Activated T-cell treated with anti-CD3 and anti-CD28 coated beads, Interleukin-2, amount 50 U/mL, for 72 hours (primary cell): ENCODE results near the gene CYP2B6. TPM values are rescaled to one million over a fixed set of nuclear protein-coding genes. Genes with fewer than 3 reads are reported as not detected.
"Not testable (repeated sequence)": the region's sequence is repeated elsewhere in the genome, so short reads cannot be mapped to it uniquely, and the experiment has no call there.

Experiments
- ATAC-seq, 2 donors: fragments of 150-1000 bp; cut with Tn5 transposase; replicated peaks in 1 of 2; 2 replicates each; pipeline ENCODE4 v1.10.0; 2021; ENCODE audit warnings: moderate library complexity in 2 of 2, mild to moderate bottlenecking in 1 of 2
- DNase-seq, 2 donors: peaks; one replicate each; pipeline ENCODE4 v3.0.0; 2021 to 2022; ENCODE audit warnings: mixed read lengths in 1 of 2
- H3K27ac Mint-ChIP-seq: one replicate; pipeline ENCODE4 v1.8.0; 2022; ENCODE audit warnings: mild to moderate bottlenecking, moderate library complexity, mixed read lengths
- H3K27me3 Mint-ChIP-seq: one replicate; pipeline ENCODE4 v1.8.0; 2022; ENCODE audit warnings: low read depth, mixed read lengths
- H3K36me3 Mint-ChIP-seq, 2 donors: one replicate each; pipeline ENCODE4 v1.8.0; 2022; ENCODE audit warnings: mixed read lengths in 2 of 2, mild to moderate bottlenecking in 1 of 2; ENCODE audit not compliant: insufficient read depth in 2 of 2
- H3K4me1 Mint-ChIP-seq: one replicate; pipeline ENCODE4 v1.8.0; 2022; ENCODE audit warnings: low read depth, mixed read lengths
- H3K4me3 Mint-ChIP-seq, 2 donors: one replicate each; pipeline ENCODE4 v1.8.0; 2022; ENCODE audit warnings: mild to moderate bottlenecking in 2 of 2, mixed read lengths in 2 of 2, moderate library complexity in 2 of 2
- H3K9me3 Mint-ChIP-seq, 2 donors: one replicate each; pipeline ENCODE4 v1.8.0; 2022; ENCODE audit warnings: mixed read lengths in 2 of 2
- total RNA-seq, 2 donors: library from RNA; stranded (reverse); gene quantifications; one replicate each; pipeline ENCODE4 v1.2.3, GENCODE V29; 2022

Gene CYP2B6
- not detected for total RNA-seq

DNA sequence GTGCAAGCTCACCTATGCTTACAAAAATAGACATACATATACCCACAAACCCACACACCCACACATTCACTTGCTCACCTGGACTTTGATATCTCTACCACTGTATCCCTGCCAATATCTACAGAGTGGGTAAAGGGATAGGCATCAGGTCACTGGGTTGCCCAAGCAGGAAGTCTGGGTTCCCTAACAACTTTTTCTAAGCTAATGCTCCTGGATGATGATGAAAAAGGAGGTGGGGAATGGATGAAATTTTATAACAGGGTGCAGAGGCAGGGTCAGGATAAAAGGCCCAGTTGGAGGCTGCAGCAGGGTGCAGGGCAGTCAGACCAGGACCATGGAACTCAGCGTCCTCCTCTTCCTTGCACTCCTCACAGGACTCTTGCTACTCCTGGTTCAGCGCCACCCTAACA, at the start of gene CYP2B6:
Gene CYP2B6, plus strand, starts transcription at position 311 of the 410 bp plus-strand sequence. Its CDS starts 24 bp downstream, at position 335.
- peaks cover 6% of the 10 kb centered on the region for H3K4me1 Mint-ChIP-seq
- H3K9me3 Mint-ChIP-seq = peaks cover 0 to 1% of the 10 kb centered on the region in 2 donors
- no peak within 1 kb of the TSS for H3K4me3 Mint-ChIP-seq
- no peak within 1 kb of the TSS for H3K27ac Mint-ChIP-seq
- ATAC-seq = no peak
- peaks cover 13% of the 10 kb centered on the region for H3K27me3 Mint-ChIP-seq
- no peak for DNase-seq
- H3K36me3 Mint-ChIP-seq = no peaks in the 10 kb centered on the region

DNA sequence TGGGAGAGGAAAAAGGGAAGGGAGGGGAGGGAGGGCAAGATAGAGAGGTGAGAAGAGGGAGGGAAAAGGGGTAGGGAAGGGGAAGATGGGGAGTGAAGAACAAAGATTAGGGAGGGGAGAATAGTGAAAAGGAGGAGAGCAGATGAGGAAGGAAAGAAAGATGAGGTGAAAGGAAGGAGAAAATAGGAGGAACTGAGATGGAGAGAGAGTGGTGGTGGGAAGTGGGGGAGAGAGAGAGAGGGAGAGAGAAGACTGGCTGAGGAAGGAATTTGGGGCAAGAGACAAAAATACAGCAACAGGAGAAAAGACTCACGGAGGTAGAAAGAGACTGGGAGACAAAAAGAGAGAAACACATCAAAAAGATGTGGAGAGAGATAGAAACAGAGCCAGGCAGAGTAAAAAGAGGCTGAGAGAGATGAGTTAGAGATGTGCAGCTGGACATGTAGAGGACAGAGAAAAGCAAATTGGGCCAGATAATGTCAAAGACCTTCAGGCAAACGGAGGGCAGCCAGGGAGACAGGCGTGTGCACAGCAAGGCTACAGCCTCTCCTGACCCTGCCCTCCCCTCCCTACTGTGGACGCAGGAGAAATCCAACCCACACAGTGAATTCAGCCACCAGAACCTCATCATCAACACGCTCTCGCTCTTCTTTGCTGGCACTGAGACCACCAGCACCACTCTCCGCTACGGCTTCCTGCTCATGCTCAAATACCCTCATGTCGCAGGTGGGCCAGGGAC, 49.4 kb upstream of the CYP2B6 start:
- H3K27ac Mint-ChIP-seq = no peak overlapping the region
- H3K4me1 Mint-ChIP-seq = peaks cover 9% of the 10 kb centered on the region
- no peak for DNase-seq
- H3K9me3 Mint-ChIP-seq = no peaks in the 10 kb centered on the region
- peaks cover 17% of the 10 kb centered on the region for H3K27me3 Mint-ChIP-seq
- ATAC-seq = no peak
- H3K4me3 Mint-ChIP-seq = no peak overlapping the region
- H3K36me3 Mint-ChIP-seq = no peaks in the 10 kb centered on the region

DNA sequence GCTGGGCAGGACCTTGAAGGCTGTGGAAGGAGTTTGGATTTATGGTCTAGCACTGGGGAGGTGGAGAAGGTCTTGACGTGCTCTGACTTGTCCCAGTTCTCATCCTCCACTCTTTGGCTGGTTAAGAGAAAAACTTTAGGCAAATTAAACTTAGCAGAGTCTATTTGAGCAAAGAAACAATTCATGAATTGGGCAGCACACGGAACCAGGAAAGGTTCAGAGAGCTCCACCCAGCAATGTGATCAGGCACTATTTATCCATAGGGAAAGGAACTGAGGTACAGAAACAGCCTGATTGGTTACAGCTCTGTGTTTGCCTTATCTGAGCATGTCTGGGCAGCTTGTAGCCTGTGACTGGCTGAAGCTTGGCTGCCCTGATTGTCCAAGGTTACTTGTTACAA, 45.4 kb upstream of the CYP2B6 start:
- Mint-ChIP-seq H3K4me1 (no peaks in the 10 kb centered on the region), H3K27ac (no peak overlapping the region), H3K27me3 (no peaks in the 10 kb centered on the region), H3K9me3 (no peaks in the 10 kb centered on the region), H3K36me3 (no peaks in the 10 kb centered on the region), H3K4me3 (no peak overlapping the region)
- no peak for ATAC-seq
- no peak for DNase-seq

DNA sequence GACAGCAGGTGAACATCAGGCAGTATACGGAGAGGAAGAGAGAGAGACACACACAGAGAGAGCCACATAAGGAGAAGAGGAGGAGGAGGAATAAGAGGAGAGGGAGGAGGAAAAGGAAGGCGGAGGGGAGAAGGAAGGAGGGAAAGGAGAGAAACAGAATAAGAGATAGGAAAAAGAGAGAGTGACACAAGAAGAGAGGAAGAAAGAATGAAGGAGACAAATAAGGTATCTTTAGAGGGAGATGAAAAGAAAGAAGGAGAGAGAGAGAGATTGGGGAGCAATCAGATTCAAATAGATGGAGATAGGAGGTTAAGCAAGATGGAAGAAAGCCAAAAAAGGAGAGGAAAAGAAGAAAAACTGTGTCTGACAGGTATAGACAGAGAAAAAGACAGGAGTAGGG, 44.0 kb upstream of the CYP2B6 start:
- Mint-ChIP-seq H3K27me3 (no peaks in the 10 kb centered on the region), H3K36me3 (peaks cover 0 to 2% of the 10 kb centered on the region in 2 donors), H3K27ac (no peak overlapping the region), H3K4me1 (no peaks in the 10 kb centered on the region), H3K4me3 (no peak overlapping the region), H3K9me3 (peaks cover 0 to 2% of the 10 kb centered on the region in 2 donors)
- DNase-seq (no peak), ATAC-seq (no peak)

DNA sequence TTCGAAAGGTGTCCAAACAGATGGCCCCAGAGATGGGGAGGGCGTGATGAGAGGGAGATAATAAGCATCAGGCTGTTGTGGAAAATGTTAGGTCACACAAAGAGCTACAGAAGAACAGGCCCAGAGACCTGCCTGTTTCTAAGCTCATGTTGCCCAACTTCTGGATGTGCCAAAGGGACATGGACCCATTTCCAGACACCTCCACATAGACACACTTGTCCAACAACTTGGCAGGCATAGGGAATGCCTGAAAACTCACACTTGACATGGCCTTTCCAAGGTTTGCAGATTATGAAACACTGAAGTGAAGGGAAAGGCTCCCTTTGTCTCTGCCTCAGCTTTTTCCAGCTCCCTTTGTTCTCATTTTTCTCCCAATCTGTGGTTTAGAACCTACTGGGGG, 43.5 kb upstream of the CYP2B6 start:
- peaks cover under 1 to 2% of the 10 kb centered on the region in 2 donors for H3K36me3 Mint-ChIP-seq
- H3K4me3 Mint-ChIP-seq = no peak overlapping the region
- no peaks in the 10 kb centered on the region for H3K4me1 Mint-ChIP-seq
- ATAC-seq (no peak), DNase-seq (no peak)
- no peaks in the 10 kb centered on the region for H3K27me3 Mint-ChIP-seq
- no peak overlapping the region for H3K27ac Mint-ChIP-seq
- peaks cover under 1 to 2% of the 10 kb centered on the region in 2 donors for H3K9me3 Mint-ChIP-seq

DNA sequence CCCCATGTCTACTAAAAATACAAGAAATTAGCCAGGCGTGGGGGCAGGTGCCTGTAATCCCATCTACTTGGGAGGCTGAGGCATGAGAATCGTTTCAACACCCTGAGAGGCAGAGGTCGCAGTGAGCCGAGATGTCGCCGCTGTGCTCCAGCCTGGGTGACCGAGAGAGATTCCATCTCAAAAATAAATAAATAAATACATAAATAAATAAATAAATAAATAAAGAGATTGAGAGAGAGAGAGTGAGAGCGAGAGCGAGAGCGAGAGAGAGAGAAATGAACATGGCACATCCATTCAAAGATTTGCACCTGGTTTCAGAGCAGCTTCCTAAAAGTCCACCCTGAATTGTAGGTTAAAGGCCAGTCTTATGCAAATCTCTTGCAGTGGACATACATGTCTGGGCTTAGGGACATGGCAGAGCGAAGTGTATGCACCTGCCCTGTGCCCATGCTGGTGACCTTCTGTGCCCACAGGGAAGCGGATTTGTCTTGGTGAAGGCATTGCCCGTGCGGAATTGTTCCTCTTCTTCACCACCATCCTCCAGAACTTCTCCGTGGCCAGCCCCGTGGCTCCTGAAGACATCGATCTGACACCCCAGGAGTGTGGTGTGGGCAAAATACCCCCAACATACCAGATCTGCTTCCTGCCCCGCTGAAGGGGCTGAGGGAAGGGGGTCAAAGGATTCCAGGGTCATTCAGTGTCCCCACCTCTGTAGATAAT, 42.3 kb upstream of the CYP2B6 start:
- Mint-ChIP-seq H3K4me3 (no peak overlapping the region), H3K27me3 (no peaks in the 10 kb centered on the region), H3K27ac (no peak overlapping the region), H3K9me3 (peaks cover 5 to 8% of the 10 kb centered on the region in 2 donors), H3K36me3 (peaks cover 5 to 6% of the 10 kb centered on the region in 2 donors), H3K4me1 (no peaks in the 10 kb centered on the region)
- no peak for DNase-seq
- no peak for ATAC-seq

DNA sequence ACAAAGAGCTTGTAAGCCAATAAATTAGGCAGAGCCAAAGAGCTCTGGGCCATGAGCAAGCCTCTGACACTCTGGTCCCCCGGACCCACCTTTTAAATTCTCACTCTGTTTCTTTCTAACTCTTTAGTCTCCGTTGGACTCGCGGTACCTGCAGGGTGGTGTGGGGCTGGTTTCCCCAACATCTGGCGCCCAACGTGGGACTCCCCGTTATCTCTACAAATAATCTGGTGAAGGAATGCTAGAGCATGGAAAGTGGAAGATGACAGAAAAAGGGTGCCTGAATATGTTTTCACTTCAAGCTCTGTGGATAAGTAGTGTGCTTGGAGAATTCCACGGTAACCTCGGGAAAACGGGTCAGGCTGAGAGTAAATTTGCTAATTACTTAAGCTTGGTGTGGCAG, 36.5 kb upstream of the CYP2B6 start:
- DNase-seq (no peak), ATAC-seq (no peak)
- H3K4me3 Mint-ChIP-seq = no peak overlapping the region
- H3K27ac Mint-ChIP-seq = no peak overlapping the region
- H3K36me3 Mint-ChIP-seq = peaks cover 15% of the 10 kb centered on the region in 2 donors
- H3K27me3 Mint-ChIP-seq = no peaks in the 10 kb centered on the region
- H3K9me3 Mint-ChIP-seq = peaks cover 15 to 20% of the 10 kb centered on the region in 2 donors
- H3K4me1 Mint-ChIP-seq = no peaks in the 10 kb centered on the region

DNA sequence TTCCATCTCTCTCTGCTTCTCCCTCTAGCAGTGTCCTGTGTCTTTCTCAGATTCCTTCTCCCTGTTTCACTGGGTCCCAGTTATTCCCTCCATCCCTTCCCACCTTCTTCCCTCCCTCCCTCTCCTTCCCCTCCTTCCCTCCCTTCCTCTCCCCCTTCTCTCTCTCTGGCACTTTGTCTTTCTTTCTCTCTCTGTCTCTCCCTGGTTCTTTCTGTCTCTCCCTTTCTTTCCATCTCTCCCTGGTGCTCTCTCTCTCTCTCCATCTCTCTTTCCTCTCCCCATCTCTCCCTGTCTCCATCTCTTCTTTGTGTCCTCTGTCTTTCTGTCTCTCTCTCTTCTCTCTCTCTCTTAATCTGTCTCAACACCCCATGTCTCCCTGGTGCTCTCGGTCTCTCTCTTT, 31.7 kb upstream of the CYP2B6 start:
- Mint-ChIP-seq H3K9me3 (peaks cover 8 to 10% of the 10 kb centered on the region in 2 donors), H3K27me3 (peaks cover 19% of the 10 kb centered on the region), H3K27ac (no peak overlapping the region), H3K4me1 (peaks cover 11% of the 10 kb centered on the region), H3K36me3 (peaks cover 5 to 6% of the 10 kb centered on the region in 2 donors), H3K4me3 (no peak overlapping the region)
- ATAC-seq = no peak
- no peak for DNase-seq

DNA sequence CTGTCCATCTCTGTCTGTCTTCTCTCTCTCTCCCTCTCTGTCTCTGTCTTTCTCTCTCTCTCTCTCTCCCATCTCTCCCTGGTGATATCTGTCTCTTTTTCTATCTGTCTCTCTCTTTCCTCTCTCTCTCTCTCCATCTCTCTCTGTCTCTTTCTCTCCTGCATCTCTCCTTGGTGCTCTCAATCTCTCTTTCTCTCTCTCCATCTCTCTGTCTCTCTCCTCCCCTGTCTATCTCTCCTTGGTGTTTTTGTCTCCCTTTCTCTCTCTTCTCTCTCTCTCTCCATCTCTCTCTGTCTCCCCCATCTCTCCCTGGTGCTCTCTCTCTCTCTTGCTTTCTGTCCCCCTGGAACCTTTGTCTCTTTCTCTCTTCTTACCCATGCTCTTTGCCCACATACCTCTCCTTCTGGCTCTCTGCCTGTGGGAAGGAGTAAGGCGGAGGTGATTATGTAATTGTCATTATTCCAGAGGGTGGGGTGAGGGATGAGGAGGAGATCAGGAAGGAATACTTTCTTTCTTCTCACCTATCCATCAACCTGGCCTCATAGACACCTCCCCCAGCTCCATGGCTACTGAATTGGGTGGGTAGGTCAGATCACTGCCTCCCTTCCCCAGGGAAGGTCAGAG, 30.9 kb upstream of the CYP2B6 start:
- Mint-ChIP-seq H3K36me3 (peaks cover 0 to 1% of the 10 kb centered on the region in 2 donors), H3K9me3 (peaks cover 2 to 4% of the 10 kb centered on the region in 2 donors), H3K27me3 (peaks cover 19% of the 10 kb centered on the region), H3K27ac (no peak overlapping the region), H3K4me3 (no peak overlapping the region), H3K4me1 (peaks cover 11% of the 10 kb centered on the region)
- no peak for ATAC-seq
- no peak for DNase-seq

DNA sequence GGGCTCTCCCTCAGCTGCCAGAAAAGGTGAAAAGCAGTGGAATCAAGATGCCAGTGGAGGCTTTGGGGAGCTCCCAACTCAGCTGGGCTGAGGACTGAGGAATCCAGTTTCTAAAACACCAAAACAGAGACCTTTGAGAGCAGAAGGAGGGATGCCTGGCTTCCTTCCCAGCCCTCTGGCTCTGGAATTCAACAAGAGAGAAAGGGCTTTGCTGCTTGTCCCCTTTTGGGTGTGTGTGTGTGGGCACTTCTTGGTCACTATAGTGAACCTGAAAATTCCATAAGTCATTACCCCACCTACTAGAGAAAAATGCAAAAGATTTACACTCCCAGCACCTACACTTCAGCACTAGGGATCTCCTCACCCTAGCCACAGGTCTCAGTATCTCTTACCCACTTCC, 30.3 kb upstream of the CYP2B6 start:
- Mint-ChIP-seq H3K4me3 (no peak overlapping the region), H3K27me3 (peaks cover 19% of the 10 kb centered on the region), H3K27ac (no peak overlapping the region), H3K36me3 (peaks cover 0 to 1% of the 10 kb centered on the region in 2 donors), H3K9me3 (peaks cover 2 to 4% of the 10 kb centered on the region in 2 donors), H3K4me1 (peaks cover 11% of the 10 kb centered on the region)
- no peak for DNase-seq
- ATAC-seq = no peak

DNA sequence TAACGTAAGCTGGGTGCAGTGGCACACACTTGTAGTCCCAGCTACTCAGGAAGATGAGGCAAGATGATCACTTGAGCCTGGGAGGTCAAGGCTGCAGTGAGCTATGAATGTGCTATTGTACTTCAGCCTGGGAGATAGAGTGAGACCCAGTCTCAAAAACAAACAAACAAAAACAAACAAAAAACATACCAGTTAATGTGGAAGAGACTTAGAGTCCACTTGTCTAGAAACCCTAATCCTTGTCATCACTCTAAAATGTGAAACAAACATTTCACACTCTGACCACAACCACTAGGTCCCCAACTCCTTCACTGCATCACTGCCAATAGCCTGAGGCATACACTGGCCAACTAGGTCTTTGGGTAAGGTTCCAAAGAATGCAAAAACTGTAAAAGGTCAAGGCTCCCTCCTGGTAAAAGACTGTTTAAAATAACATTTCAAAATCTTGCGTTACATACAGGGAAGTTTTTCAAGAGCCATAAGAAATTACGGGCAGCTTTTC, 28.6 kb upstream of the CYP2B6 start:
- Mint-ChIP-seq H3K27me3 (peaks cover 19% of the 10 kb centered on the region), H3K9me3 (no peaks in the 10 kb centered on the region), H3K4me1 (peaks cover 11% of the 10 kb centered on the region), H3K27ac (no peak overlapping the region), H3K36me3 (no peaks in the 10 kb centered on the region), H3K4me3 (no peak overlapping the region)
- DNase-seq = no peak
- ATAC-seq = no peak

DNA sequence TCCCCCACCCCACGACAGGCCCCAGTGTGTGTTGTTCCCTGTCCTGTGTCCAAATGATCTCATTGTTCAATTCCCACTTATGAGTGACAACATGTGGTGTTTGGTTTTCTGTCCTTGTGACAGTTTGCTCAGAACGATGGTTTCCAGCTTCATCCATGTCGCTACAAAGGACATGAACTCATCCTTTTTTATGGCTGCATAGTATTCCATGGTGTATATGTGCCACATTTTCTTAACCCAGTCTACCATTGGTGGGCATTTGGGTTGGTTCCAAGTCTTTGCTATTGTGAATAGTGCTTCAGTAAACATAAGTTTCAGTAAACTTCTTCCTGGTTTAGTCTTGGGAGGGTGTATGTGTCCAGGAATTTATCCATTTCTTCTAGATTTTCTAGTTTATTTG, 26.7 kb upstream of the CYP2B6 start:
- not testable (repeated sequence) for H3K27ac Mint-ChIP-seq, H3K4me3 Mint-ChIP-seq, H3K9me3 Mint-ChIP-seq, DNase-seq, H3K36me3 Mint-ChIP-seq, ATAC-seq
- peaks cover 23% of the 10 kb centered on the region for H3K27me3 Mint-ChIP-seq
- H3K4me1 Mint-ChIP-seq = peaks cover 20% of the 10 kb centered on the region

DNA sequence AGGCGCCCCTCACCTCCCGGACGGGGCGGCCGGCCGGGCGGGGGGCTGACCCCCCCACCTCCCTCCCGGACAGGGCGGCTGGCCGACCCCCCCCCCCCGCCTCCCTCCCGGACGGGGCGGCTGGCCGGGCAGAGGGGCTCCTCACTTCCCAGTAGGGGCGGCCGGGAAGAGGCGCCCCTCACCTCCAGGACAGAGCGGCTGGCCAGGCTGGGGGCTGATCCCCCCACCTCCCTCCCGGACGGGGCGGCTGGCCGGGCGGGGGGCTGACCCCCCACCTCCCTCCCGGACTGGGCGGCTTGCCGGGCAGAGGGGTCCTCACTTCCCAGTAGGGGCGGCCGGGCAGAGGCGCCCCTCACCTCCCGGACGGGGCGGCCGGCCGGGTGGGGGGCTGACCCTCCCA, 25.7 kb upstream of the CYP2B6 start:
- H3K9me3 Mint-ChIP-seq, H3K36me3 Mint-ChIP-seq, DNase-seq, ATAC-seq, H3K4me3 Mint-ChIP-seq, H3K27ac Mint-ChIP-seq: not testable (repeated sequence)
- Mint-ChIP-seq H3K4me1 (peaks cover 30% of the 10 kb centered on the region), H3K27me3 (peaks cover 24% of the 10 kb centered on the region)
